Glomerular endothelial cell (primary cell): ENCODE results near the gene SLC25A44. TPM values are rescaled to one million over a fixed set of nuclear protein-coding genes. Genes with fewer than 3 reads are reported as not detected.

ENCODE experiments used
- DNase-seq: peaks from one replicate; pipeline ENCODE4 v3.0.0-alpha.2; 2011; ENCODE audit warnings: low read depth, low spot score; ENCODE audit errors: extremely low read depth
- total RNA-seq: library from RNA; depleted of rRNA; stranded (reverse); fragments of >200 nt; gene quantifications from 2 replicates; pipeline ENCODE4 v1.2.3, GENCODE V29; 2015

The SLC25A44 gene
- 15.3 and 16.8 TPM in 2 replicates for total RNA-seq

- peak; percentile 99 for DNase-seq
Measured at GRCh38 chr1:156193488-156194299, at the start of gene SLC25A44. Gene SLC25A44 (plus strand): TSS chr1:156194104. CDS start chr1:156199848, 5,744 bp downstream.

GRCh38 chr1:156144742-156145141 lies 49.2 kb upstream of the SLC25A44 start:
- DNase-seq: no peak

- DNase-seq: no peak
Measured at GRCh38 chr1:156145650-156146019, 48.3 kb upstream of the SLC25A44 start.

- no peak for DNase-seq
Measured at GRCh38 chr1:156146020-156146768, 47.7 kb upstream of the SLC25A44 start.

GRCh38 chr1:156146769-156147405 lies 47.0 kb upstream of the SLC25A44 start:
- no peak for DNase-seq

GRCh38 chr1:156148216-156148615 lies 45.7 kb upstream of the SLC25A44 start:
- DNase-seq: no peak

GRCh38 chr1:156149374-156150332 lies 44.3 kb upstream of the SLC25A44 start:
- DNase-seq: no peak

- DNase-seq: no peak
Measured at GRCh38 chr1:156150333-156151011, 43.4 kb upstream of the SLC25A44 start.

GRCh38 chr1:156151093-156151688 lies 42.7 kb upstream of the SLC25A44 start:
- DNase-seq: no peak

- no peak for DNase-seq
Measured at GRCh38 chr1:156152628-156153027, 41.3 kb upstream of the SLC25A44 start.

- no peak for DNase-seq
Measured at GRCh38 chr1:156153362-156153761, 40.5 kb upstream of the SLC25A44 start, which contains the start of gene SEMA4A. Gene SEMA4A (plus strand): TSS chr1:156153585. CDS start chr1:156154579, 994 bp downstream.

GRCh38 chr1:156154317-156154749 lies 39.6 kb upstream of the SLC25A44 start:
- DNase-seq: no peak

- DNase-seq: no peak
Measured at GRCh38 chr1:156155756-156156510, 38.0 kb upstream of the SLC25A44 start.

- DNase-seq: no peak
Measured at GRCh38 chr1:156157506-156157905, 36.4 kb upstream of the SLC25A44 start.

GRCh38 chr1:156157966-156158365 lies 35.9 kb upstream of the SLC25A44 start:
- no peak for DNase-seq

- DNase-seq: no peak
Measured at GRCh38 chr1:156160000-156160742, 33.7 kb upstream of the SLC25A44 start.

- DNase-seq: no peak
Measured at GRCh38 chr1:156160743-156161171, 33.1 kb upstream of the SLC25A44 start.
